ENCODE measurements around the gene ELOVL7.
"Not testable (repeated sequence)": the region's sequence is repeated elsewhere in the genome, so short reads cannot be mapped to it uniquely, and the experiment has no call there.

Gene ELOVL7

GRCh38 chr5:60792438-60792837 is 51.6 kb downstream of the ELOVL7 start:
- no peak for DNase-seq

GRCh38 chr5:60789551-60789950 is 54.5 kb downstream of the ELOVL7 start:
- DNase-seq, result no peak

DNA sequence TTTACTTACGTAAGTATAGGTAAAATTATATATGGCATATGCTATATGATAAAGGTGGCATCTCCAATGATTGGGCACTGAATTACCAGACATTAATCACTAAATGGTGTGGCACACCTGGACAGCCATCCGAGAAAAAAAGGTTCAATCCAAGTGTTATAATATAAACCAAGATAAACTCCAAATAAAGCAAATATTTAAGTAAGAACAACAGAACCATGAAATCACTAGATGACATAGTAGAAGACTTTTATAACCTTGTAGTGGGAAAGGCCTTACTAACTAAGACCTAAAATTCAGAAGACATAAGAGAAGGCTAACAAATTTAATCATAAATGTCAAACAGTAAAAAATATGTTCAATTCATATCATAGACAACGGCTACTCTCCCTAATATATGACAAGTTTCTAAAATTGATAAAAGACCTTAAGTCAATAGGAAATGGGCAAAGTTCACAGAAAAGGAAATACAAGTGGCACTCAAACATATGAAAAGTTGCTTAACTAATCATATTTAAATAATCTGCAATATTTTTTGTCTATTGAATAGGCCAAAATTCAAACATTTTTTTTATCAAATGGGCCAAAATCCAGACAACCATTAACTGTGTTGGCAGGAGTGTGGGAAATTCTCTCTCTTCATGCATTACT is 55.1 kb downstream of the ELOVL7 start:
- DNase-seq, result no peak

DNA sequence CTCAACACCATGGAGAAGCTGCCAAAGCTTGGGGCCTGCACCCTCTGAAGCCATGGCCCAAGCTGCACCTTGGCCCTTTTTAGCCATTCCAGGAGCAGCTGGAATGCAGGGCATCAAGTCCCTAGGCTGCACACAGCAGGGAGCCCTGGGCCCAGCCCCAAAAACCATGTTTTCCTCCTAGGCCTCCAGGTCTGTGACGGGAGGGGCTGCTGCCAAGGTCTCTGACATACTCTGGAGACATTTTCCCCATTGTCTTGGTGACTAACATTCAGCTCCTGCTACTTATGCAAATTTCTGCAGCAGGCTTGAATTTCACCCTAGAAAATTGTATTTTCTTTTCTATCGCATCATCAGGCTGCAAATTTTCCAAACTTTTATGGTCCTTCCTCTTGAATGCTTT is 64.6 kb downstream of the ELOVL7 start:
- DNase-seq, result no peak

- no peak for DNase-seq
These were observed 67.7 kb downstream of the ELOVL7 start for GRCh38 chr5:60776343-60776742.

GRCh38 chr5:60765019-60765709 is 78.9 kb downstream of the ELOVL7 start:
- no peak for DNase-seq

DNA sequence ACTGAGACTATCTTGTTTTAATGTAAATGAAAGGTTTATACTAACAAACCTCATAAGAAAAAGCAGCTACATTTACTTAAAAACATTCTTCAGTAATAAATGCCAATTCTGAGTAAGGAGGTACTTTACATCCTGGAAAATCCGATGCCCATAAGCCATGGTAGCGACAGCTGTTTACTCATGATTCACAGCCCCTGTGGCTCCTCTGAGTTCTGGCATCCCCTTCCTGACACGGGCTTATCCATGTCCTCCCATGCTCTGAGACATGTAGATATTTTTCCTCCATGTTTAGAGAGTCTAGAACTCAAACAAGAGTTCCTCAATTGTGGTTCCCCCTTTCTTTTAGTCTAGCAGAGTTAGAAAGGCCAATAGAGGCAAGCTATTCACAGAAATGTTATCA is 81.0 kb downstream of the ELOVL7 start:
- no peak for DNase-seq

DNA sequence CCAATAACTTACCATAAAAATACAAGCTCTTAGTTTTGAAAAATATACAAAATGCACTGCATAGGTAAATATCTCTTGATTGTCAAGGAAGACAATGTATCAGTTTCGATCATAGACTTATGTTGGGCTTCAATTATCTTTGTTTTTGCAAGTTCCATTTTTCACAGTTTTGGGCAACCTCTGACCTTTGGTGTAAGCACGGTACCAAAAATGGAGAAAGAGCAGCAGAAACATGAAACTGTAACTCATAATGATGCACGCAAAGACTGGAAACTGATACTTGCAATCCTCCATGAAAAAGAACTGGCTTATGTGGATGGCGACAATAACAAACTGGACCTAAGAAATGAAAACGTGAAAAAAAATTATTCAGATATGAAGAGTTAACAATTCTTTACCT is 89.6 kb downstream of the ELOVL7 start:
- DNase-seq, result no peak

- DNase-seq, result no peak
These were observed 99.4 kb downstream of the ELOVL7 start for GRCh38 chr5:60744682-60745081.

DNA sequence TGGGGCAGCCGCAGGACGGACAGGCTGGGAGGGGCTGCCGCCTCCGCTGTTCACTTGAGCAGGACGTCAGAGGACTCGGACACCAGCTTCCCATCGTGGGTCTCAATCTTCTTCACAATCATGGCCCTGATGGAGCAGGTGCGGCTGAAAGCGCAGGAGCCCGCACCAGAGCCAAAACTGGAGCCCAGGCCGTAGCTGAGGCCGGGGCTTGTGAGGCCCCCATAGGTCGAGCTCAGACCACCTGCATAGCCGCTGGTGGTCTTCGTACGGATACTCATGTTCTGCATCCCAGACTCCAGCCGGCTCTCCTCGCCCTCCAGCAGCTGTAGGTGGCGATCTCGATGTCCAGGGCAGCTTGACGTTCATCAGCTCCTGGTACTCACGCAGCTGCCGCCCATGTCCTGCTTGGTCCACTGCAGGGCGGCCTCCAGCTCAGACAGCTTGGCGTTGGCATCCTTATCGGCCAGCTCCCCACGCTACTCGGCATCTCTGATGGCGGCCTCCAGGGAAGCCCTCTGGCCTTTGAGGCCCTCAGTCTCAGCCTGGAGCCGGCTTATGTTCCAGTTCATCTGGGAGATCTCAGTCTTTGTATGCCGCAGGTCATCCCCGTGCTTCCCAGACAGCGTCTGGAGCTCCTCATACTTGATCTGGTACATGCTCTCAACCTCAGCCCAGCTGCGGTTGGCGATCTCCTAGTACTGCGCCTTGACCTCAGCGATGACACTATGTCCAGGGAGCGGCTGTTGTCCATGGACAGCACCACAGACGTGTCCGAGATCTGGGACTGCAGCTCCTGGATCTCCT is 100.4 kb downstream of the ELOVL7 start:
- DNase-seq, result no peak

- no peak for DNase-seq
These were observed 103.7 kb downstream of the ELOVL7 start for GRCh38 chr5:60740322-60740721.

DNA sequence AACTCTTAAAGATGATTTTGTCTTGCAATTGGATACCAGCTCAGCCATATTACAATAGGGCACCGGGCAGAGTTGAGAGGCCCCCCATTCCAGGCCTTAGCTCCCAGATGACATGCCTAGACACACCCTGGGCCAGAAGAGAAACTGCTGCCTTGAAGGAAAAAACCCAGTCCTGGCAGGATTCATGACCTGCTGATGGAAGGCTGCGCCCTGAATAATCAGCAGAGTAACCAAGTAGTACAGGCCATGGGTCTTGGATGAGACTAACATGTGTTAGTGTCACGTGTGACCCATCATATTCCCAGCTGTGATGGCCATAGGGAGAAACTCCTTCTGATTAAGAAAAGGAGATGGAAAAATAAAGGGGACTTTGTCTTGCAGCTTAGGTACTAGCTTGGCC is 105.1 kb downstream of the ELOVL7 start:
- DNase-seq, result no peak

DNA sequence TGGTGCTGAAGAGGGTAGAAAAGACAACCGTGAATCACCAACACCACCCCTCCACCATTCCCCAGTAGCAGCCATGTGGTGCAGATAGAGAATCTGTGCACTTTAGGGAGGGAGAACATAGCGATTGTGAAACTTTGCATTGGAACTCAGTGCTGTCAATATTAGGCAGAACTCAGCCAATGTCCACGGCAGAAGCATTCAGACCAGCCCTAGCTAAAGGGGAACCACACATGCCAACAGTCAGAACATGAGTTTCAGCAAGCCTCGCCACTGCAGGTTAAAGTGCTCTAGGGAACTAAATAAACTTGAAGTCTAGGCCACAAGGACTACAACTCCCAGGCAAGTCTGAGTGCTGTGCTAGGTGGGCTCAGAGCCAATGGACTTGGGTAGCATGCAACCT is 105.6 kb downstream of the ELOVL7 start:
- DNase-seq, result no peak

DNA sequence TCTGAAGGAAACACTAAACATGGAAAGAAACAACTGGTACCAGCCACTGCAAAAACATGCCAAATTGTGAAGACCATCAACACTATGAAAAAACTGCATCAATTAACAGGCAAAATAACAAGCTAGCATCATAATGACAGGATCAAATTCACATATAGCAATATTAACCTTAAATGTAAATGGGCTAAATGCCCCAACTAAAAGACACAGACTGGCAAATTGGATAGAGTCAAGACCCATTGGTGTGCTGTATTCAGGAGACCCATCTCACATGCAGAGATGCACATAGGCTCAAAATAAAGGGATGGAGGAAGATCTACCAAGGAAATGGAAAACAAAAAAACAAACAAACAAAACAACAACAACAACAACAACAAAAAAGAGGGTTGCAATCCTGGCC is 113.2 kb downstream of the ELOVL7 start:
- DNase-seq, result not testable (repeated sequence)

- no peak for DNase-seq
These were observed 116.9 kb downstream of the ELOVL7 start for GRCh38 chr5:60727033-60727679.

DNA sequence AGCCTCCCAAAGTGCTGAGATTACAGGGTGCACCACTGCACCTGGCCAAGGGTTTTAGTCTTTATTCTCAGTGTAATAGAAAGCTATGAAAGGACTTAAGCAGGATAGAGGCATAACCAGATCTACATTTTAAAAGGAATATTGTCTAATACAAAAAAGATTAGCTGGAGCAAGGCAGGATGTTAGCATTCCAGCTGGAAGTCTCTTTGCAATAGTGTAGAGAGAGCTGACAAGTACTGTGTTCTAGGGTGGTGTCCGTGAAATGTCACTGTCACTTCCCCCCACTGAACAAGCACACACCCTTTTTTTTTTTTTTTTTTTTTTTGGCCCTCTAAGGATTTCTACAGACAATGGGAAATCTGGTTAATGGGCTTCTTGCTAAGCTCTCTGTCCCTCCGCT is 119.9 kb downstream of the ELOVL7 start:
- no peak for DNase-seq

DNA sequence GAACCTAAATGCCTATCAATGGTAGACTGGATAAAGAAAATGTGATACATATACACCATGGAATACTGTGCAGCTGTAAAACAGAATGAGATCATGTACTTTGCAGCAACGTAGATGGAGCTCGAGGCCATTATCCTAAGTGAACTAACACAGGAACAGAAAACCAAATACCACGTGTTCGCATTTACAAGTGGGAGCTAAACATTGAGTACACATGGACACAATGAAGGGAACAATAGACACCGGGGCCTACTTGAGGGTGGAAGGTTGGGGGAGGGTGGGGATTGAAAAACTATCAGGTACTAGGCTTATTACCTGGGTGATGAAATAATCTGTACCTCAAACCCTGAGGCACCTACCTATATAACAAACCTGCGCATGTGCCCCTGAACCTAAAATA is 121.7 kb downstream of the ELOVL7 start:
- no peak for DNase-seq

GRCh38 chr5:60719329-60719728 is 124.7 kb downstream of the ELOVL7 start:
- no peak for DNase-seq

- DNase-seq, result no peak
These were observed 125.7 kb downstream of the ELOVL7 start for GRCh38 chr5:60718166-60718892.

DNA sequence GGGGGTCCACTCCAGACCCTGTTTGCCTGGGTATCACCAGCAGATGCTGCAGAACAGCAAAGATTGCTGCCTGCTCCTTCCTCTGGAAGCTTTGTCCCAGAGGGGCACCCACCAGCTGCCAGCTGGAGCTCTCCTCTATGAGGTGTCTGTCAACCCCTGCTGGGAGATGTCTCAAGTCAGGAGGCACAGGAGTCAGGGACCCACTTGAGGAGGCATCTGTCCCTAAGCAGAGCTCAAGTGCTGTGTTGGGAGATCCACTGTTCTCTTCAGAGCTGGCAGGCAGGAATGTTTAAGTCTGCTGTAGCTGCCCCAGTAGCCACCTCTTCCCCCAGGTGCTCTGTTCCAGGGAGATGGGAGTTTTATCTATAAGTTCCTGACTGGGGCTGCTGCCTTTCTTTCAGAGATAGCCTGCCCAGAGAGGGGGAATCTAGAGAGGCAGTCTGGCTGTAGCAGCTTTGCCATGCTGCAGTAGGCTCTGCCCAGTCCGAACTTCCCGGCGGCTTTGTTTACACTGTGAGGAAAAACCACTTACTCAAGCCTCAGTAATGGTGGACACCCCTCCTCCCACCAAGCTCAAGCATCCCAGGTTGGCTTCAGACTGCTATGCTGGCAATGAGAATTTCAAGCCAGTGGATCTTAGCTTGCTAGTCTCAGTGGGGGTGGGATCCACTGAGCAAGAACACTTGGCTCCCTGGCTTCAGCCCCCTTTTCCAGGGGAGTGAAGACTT is 128.7 kb downstream of the ELOVL7 start:
- DNase-seq, result not testable (repeated sequence)

DNA sequence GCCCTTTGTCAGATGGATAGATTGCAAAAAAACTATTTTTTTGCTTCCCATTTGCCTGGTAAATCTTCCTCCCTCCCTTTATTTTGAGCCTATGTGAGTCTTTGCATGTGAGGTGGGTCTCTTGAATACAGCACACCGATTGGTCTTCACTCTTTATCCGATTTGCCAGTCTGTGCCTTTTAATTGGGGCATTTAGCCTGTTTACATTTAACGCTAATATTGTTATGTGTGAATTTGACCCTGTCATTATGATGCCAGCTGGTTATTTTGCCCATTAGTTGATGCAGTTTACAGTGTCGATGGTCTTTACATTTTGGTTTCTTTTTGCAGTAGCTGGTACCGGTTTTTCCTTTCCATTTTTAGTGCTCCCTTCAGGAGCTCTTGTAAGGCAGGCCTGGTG is 131.1 kb downstream of the ELOVL7 start:
- no peak for DNase-seq

GRCh38 chr5:60711892-60712291 is 132.2 kb downstream of the ELOVL7 start:
- not testable (repeated sequence) for DNase-seq
